GM23338 (cell line): ENCODE measurements around the gene GALNT4. TPM values are rescaled to one million over a fixed set of nuclear protein-coding genes. Genes with fewer than 3 reads are reported as not detected.

Experiments
- ATAC-seq: fragments of 200-7000 bp; cut with Tn5 transposase; 3 replicates; pipeline ENCODE4 v1.9.1; 2020
- DNase-seq: peaks from one replicate; pipeline ENCODE4 v3.0.0-alpha.2; 2015; ENCODE audit warnings: low spot score
- H2AFZ ChIP-seq: fragments of 200-600 bp; sonication (generic); 2 replicates; pipeline ENCODE4 v1.8.0; 2016; ENCODE audit warnings: antibody characterized with exemption, mild to moderate bottlenecking, moderate library complexity
- H3F3A ChIP-seq: fragments of 200-600 bp; sonication (generic); replicated peaks from 2 replicates; pipeline ENCODE4 v1.8.0; 2017; ENCODE audit warnings: antibody characterized with exemption, mixed run types, low read depth
- H3K27ac ChIP-seq: fragments of 200-600 bp; sonication (generic); 2 replicates; pipeline ENCODE4 v1.6.1; 2016; ENCODE audit warnings: low read depth
- H3K27me3 ChIP-seq: fragments of 200-600 bp; sonication (generic); 2 replicates; pipeline ENCODE4 v1.8.0; 2016; ENCODE audit warnings: mild to moderate bottlenecking, mixed run types, moderate library complexity; ENCODE audit not compliant: insufficient read depth
- H3K36me3 ChIP-seq: fragments of 200-600 bp; sonication (generic); 2 replicates; pipeline ENCODE4 v1.8.0; 2016; ENCODE audit warnings: mild to moderate bottlenecking; ENCODE audit not compliant: insufficient read depth
- H3K4me1 ChIP-seq: fragments of 200-600 bp; sonication (generic); 2 replicates; pipeline ENCODE4 v1.8.0; 2016; ENCODE audit warnings: mild to moderate bottlenecking, moderate library complexity; ENCODE audit not compliant: insufficient read depth
- H3K4me2 ChIP-seq: fragments of 200-600 bp; sonication (generic); 2 replicates; pipeline ENCODE4 v1.7.1; 2017; ENCODE audit warnings: mixed run types
- H3K4me3 ChIP-seq: fragments of 200-600 bp; sonication (generic); 2 replicates; pipeline ENCODE4 v1.6.1; 2016; ENCODE audit warnings: mixed run types
- H3K79me2 ChIP-seq: fragments of 200-600 bp; sonication (generic); replicated peaks from 2 replicates; pipeline ENCODE4 v1.8.0; 2017; ENCODE audit warnings: mild to moderate bottlenecking; ENCODE audit not compliant: insufficient read depth
- H3K9me2 ChIP-seq: fragments of 200-600 bp; sonication (generic); 2 replicates; pipeline ENCODE4 v1.8.0; 2017; ENCODE audit not compliant: insufficient read depth
- H4K20me1 ChIP-seq: fragments of 200-600 bp; sonication (generic); replicated peaks from 2 replicates; pipeline ENCODE4 v1.8.0; 2017; ENCODE audit warnings: mild to moderate bottlenecking; ENCODE audit not compliant: insufficient read depth
- H3K27ac Mint-ChIP-seq: 2 replicates; pipeline ENCODE4 v1.8.0; 2020; ENCODE audit warnings: inconsistent platforms, mild to moderate bottlenecking, moderate library complexity, mixed read lengths
- H3K27me3 Mint-ChIP-seq: 3 replicates; pipeline ENCODE4 v1.8.0; 2022; ENCODE audit warnings: low read depth, mild to moderate bottlenecking, moderate library complexity, mixed read lengths, inconsistent platforms; ENCODE audit not compliant: insufficient read depth, poor library complexity
- H3K36me3 Mint-ChIP-seq: 3 replicates; pipeline ENCODE4 v1.8.0; 2021; ENCODE audit warnings: low read depth, mild to moderate bottlenecking, inconsistent platforms, moderate library complexity, mixed read lengths
- H3K4me1 Mint-ChIP-seq: 3 replicates; pipeline ENCODE4 v1.8.0; 2020; ENCODE audit warnings: mild to moderate bottlenecking, inconsistent platforms, mixed read lengths
- H3K4me3 Mint-ChIP-seq: 3 replicates; pipeline ENCODE4 v1.8.0; 2021; ENCODE audit warnings: moderate library complexity, mild to moderate bottlenecking, inconsistent platforms, mixed read lengths
- H3K9me3 Mint-ChIP-seq: 3 replicates; pipeline ENCODE4 v1.8.0; 2020; ENCODE audit warnings: moderate library complexity, mild to moderate bottlenecking, inconsistent platforms, mixed read lengths
- EZH2phosphoT487 ChIP-seq: fragments of 200-600 bp; sonication (generic); IDR thresholded peaks from one replicate; pipeline ENCODE4 v1.8.1; 2018; ENCODE audit warnings: antibody characterized with exemption; ENCODE audit not compliant: unreplicated experiment
- POLR2AphosphoS5 ChIP-seq: IDR thresholded peaks from 2 replicates; pipeline ENCODE4 v1.6.1; 2016; ENCODE audit warnings: antibody characterized with exemption, low read depth
- STAT1 ChIP-seq: IDR thresholded peaks from one replicate; pipeline ENCODE4 v1.6.1; 2016; ENCODE audit warnings: antibody characterized with exemption; ENCODE audit not compliant: unreplicated experiment
- polyA plus RNA-seq: library from polyadenylated mRNA; unstranded; fragments of >200 nt; fragmentation: Nextera tagmentation; extraction: Ambion mirVana; gene quantifications from 2 replicates; pipeline ENCODE4 v1.2.1, GENCODE V29; 2016
- total RNA-seq: library from RNA; depleted of rRNA; stranded (reverse); fragments of >200 nt; shearing (Covaris generic); gene quantifications from 2 replicates; pipeline ENCODE4 v1.2.3, GENCODE V29; 2014
- TF ChIP-seq, protein P1 (sequence below): fragments of 250-450 bp; sonication (Bioruptor Pico); IDR thresholded peaks from 2 replicates; pipeline ENCODE4 v1.5.0; 2020; ENCODE audit warnings: mild to moderate bottlenecking, moderate library complexity
- TF ChIP-seq, protein P2 (sequence below), 2 experiments: fragments of 200-600 bp in 1 of 2; sonication (generic) in 1 of 2; conservative IDR thresholded peaks; 2 replicates each; pipeline versions ENCODE4 v1.5.1 to v1.6.1; 2016 to 2017; ENCODE audit warnings: antibody characterized with exemption in 2 of 2, low read depth in 2 of 2, mild to moderate bottlenecking in 2 of 2, moderate library complexity in 1 of 2

GALNT4 gene
- total and polyA plus RNA-seq, 2 experiments from 2014 or later = 1.1 to 2.4 TPM

DNA sequence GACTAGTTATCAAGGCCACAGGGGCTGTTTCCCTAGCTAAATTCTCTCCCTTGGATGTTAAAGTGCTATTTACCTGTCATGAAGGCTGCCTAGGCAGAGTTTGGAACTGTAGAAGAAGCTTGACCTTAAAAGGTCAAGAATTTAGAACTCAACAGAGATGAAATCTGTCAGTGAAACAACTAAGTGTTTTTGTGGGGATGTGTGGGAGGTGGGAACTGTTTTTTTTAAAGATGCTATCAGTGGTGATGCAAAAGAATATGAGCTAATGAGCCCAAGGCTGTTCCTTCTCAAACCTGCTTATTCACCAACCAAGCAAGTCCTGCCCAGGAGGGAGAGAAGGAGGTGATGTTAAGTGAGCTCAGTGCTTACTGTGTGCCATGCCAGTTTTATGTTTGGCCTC lies 42.0 kb upstream of the GALNT4 start:
- Histone ChIP-seq H3K9me2 (no peaks in the 10 kb centered on the region), H3K36me3 (no peaks in the 10 kb centered on the region), H3K27me3 (no peaks in the 10 kb centered on the region), H3K79me2 (no peaks in the 10 kb centered on the region), H2AFZ (no peak overlapping the region), H3K4me2 (no peak overlapping the region), H3F3A (no peaks in the 10 kb centered on the region), H4K20me1 (no peaks in the 10 kb centered on the region), H3K4me1 (no peaks in the 10 kb centered on the region), H3K4me3 (no peak overlapping the region), H3K27ac (no peak overlapping the region)
- no peaks in the 10 kb centered on the region for H3K9me3 Mint-ChIP-seq
- DNase-seq (no peak), ATAC-seq (no peak)
- no peak overlapping the region for H3K4me3 Mint-ChIP-seq
- no peaks in the 10 kb centered on the region for H3K36me3 Mint-ChIP-seq
- H3K27ac Mint-ChIP-seq = no peak overlapping the region
- H3K27me3 Mint-ChIP-seq = no peaks in the 10 kb centered on the region
- no peaks in the 10 kb centered on the region for H3K4me1 Mint-ChIP-seq
- no peak for TF ChIP-seq POLR2AphosphoS5
- TF ChIP-seq, protein P1, sequence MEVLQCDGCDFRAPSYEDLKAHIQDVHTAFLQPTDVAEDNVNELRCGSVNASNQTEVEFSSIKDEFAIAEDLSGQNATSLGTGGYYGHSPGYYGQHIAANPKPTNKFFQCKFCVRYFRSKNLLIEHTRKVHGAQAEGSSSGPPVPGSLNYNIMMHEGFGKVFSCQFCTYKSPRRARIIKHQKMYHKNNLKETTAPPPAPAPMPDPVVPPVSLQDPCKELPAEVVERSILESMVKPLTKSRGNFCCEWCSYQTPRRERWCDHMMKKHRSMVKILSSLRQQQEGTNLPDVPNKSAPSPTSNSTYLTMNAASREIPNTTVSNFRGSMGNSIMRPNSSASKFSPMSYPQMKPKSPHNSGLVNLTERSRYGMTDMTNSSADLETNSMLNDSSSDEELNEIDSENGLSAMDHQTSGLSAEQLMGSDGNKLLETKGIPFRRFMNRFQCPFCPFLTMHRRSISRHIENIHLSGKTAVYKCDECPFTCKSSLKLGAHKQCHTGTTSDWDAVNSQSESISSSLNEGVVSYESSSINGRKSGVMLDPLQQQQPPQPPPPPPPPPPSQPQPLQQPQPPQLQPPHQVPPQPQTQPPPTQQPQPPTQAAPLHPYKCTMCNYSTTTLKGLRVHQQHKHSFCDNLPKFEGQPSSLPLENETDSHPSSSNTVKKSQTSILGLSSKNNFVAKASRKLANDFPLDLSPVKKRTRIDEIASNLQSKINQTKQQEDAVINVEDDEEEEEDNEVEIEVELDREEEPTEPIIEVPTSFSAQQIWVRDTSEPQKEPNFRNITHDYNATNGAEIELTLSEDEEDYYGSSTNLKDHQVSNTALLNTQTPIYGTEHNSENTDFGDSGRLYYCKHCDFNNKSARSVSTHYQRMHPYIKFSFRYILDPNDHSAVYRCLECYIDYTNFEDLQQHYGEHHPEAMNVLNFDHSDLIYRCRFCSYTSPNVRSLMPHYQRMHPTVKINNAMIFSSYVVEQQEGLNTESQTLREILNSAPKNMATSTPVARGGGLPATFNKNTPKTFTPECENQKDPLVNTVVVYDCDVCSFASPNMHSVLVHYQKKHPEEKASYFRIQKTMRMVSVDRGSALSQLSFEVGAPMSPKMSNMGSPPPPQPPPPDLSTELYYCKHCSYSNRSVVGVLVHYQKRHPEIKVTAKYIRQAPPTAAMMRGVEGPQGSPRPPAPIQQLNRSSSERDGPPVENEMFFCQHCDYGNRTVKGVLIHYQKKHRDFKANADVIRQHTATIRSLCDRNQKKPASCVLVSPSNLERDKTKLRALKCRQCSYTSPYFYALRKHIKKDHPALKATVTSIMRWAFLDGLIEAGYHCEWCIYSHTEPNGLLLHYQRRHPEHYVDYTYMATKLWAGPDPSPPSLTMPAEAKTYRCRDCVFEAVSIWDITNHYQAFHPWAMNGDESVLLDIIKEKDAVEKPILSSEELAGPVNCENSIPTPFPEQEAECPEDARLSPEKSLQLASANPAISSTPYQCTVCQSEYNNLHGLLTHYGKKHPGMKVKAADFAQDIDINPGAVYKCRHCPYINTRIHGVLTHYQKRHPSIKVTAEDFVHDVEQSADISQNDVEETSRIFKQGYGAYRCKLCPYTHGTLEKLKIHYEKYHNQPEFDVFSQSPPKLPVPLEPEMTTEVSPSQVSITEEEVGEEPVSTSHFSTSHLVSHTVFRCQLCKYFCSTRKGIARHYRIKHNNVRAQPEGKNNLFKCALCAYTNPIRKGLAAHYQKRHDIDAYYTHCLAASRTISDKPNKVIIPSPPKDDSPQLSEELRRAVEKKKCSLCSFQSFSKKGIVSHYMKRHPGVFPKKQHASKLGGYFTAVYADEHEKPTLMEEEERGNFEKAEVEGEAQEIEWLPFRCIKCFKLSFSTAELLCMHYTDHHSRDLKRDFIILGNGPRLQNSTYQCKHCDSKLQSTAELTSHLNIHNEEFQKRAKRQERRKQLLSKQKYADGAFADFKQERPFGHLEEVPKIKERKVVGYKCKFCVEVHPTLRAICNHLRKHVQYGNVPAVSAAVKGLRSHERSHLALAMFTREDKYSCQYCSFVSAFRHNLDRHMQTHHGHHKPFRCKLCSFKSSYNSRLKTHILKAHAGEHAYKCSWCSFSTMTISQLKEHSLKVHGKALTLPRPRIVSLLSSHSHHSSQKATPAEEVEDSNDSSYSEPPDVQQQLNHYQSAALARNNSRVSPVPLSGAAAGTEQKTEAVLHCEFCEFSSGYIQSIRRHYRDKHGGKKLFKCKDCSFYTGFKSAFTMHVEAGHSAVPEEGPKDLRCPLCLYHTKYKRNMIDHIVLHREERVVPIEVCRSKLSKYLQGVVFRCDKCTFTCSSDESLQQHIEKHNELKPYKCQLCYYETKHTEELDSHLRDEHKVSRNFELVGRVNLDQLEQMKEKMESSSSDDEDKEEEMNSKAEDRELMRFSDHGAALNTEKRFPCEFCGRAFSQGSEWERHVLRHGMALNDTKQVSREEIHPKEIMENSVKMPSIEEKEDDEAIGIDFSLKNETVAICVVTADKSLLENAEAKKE (CRISPR knock-in tag) = no peak

DNA sequence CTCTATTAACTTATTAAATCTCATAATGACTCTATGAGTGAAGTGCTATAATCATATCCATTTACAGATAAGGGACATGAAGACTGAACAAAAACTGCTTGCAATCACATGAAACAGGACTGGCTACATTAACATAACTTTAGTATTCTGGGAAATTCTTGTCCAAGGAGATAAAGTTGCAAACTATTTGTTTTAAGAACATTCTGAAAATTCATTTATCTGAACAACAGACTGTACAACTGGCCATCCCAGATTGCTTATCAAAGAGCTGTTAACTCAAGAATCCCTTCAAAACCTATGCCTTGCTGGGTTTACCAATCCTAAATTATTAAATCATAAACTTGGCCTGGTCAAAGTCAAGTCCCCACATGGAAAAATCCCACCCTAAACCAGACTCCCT lies 40.4 kb upstream of the GALNT4 start:
- DNase-seq = no peak
- Mint-ChIP-seq H3K9me3 (no peaks in the 10 kb centered on the region), H3K27ac (no peak overlapping the region), H3K36me3 (no peaks in the 10 kb centered on the region), H3K4me3 (no peak overlapping the region), H3K27me3 (no peaks in the 10 kb centered on the region), H3K4me1 (no peaks in the 10 kb centered on the region)
- H3K79me2 ChIP-seq = no peaks in the 10 kb centered on the region
- H3K9me2 ChIP-seq = no peaks in the 10 kb centered on the region
- H3K4me1 ChIP-seq = no peaks in the 10 kb centered on the region
- H3K4me3 ChIP-seq = no peak overlapping the region
- no peak for ATAC-seq
- H4K20me1 ChIP-seq = no peaks in the 10 kb centered on the region
- no peak overlapping the region for H3K4me2 ChIP-seq
- no peaks in the 10 kb centered on the region for H3K36me3 ChIP-seq
- H2AFZ ChIP-seq = no peak overlapping the region
- H3K27ac ChIP-seq = no peak overlapping the region
- no peaks in the 10 kb centered on the region for H3F3A ChIP-seq
- H3K27me3 ChIP-seq = no peaks in the 10 kb centered on the region
- TF ChIP-seq STAT1 (no peak), EZH2phosphoT487 (no peak)
- TF ChIP-seq, protein P1 (CRISPR knock-in tag) = no peak
- TF ChIP-seq, protein P2, sequence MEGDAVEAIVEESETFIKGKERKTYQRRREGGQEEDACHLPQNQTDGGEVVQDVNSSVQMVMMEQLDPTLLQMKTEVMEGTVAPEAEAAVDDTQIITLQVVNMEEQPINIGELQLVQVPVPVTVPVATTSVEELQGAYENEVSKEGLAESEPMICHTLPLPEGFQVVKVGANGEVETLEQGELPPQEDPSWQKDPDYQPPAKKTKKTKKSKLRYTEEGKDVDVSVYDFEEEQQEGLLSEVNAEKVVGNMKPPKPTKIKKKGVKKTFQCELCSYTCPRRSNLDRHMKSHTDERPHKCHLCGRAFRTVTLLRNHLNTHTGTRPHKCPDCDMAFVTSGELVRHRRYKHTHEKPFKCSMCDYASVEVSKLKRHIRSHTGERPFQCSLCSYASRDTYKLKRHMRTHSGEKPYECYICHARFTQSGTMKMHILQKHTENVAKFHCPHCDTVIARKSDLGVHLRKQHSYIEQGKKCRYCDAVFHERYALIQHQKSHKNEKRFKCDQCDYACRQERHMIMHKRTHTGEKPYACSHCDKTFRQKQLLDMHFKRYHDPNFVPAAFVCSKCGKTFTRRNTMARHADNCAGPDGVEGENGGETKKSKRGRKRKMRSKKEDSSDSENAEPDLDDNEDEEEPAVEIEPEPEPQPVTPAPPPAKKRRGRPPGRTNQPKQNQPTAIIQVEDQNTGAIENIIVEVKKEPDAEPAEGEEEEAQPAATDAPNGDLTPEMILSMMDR (conservative IDR thresholded peaks at IDR 0.05; ENCODE audit: low read depth in 2 of 2) = no peak
